NCI-H2107 treated with DMSO at 0.1 percent for 48 hours (cell line): ENCODE measurements around the gene ZNF783.

Source experiments
- DNase-seq: peaks from one replicate; lab custom pipeline; 2025; ENCODE audit not compliant: unreplicated experiment; lab: John Stamatoyannopoulos, UW

ZNF783 gene

GRCh38 chr7:149280661-149281507, 18.9 kb downstream of the ZNF783 start:
- DNase-seq: no peak

DNA sequence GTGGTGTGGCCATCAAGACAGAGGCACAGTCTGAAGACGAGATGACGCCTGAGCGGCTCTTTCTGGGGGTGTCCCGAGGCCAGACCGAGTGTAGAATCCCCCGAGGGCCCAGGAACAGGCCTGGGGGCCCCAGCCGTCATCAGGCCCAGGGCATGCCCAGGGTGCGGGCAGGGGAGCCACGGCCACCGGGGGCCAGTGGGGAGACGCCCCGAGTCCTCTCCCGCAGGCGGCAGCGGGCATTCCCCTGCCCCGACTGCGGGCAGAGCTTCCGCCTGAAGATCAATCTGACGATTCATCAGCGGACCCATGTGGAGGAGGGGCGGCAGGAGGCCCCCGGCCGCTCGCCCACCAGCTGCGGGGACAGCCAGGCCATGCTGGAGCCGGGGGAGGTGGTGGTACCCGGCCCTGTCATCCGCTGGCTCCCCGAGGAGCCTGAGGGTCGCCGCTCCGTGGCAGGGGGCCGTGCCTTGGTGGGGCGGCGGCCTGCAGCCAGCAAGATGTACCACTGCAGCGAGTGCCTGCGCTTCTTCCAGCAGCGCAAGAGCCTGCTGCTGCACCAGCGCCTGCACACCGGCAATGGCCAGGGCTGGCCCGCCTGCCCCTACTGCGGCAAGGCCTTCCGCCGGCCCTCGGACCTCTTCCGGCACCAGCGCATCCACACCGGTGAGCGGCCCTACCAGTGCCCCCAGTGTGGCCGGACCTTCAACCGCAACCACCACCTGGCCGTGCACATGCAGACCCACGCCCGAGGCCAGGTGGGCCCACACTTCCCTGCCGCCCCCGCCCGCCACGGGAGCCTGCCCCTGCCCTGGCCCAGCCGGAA, 19.7 kb downstream of the ZNF783 start:
- no peak for DNase-seq

DNA sequence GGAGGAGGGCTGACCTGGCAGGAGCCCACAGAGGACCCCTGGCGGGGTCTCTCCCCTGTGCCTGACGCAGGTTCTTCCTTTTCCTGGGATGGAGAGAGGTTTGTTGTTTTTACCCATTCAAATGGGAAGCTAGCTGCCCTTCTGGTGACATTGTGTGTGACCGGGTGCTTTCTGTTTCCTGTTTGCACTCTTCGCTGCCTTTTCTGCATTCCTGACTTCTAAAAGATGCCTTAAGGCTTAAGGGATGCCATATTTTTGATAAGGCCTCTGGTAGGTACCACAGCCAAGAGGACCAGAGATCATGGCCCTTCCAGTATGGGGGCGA, 20.3 kb downstream of the ZNF783 start:
- DNase-seq: no peak

DNA sequence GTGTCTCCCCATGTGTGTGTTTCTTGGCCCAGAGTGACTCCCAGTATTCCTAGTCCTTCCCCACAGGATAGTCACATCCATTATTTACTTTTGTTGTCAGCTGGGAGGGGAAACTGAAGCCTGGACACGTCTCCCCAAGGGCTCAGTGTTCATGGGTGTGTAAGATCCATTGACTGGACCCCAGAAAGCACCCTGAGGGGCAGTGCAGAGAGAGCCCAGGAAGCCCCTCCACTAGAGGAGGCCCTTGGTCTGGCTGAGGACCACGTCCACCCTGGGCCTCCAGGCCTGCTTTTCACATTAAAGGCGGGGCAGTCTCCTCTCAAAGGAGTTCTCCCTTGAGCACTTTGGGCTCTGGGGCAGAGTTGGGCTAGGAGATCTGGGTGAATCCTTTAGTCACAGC, 21.3 kb downstream of the ZNF783 start:
- no peak for DNase-seq

DNA sequence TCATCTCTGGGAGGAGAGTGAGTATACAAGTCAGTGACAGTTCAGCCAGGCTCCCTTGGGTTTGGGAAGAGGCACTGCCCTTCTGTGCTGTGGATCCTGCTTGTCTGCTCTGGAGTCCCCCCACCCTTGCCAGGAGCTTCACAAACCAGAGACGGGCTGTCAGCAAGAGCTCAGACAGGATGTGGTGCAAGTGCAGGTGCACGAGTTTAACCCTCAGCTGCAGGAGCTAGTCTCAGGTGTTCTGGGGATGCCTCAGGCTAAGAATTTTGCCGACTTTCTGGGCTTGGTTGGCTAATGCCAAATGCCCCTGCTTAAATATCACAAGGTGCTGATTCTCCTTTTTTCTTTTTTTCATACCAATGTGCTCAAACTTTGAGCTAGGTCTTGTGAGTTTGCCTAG, 22.3 kb downstream of the ZNF783 start:
- peak; percentile 55 for DNase-seq

DNA sequence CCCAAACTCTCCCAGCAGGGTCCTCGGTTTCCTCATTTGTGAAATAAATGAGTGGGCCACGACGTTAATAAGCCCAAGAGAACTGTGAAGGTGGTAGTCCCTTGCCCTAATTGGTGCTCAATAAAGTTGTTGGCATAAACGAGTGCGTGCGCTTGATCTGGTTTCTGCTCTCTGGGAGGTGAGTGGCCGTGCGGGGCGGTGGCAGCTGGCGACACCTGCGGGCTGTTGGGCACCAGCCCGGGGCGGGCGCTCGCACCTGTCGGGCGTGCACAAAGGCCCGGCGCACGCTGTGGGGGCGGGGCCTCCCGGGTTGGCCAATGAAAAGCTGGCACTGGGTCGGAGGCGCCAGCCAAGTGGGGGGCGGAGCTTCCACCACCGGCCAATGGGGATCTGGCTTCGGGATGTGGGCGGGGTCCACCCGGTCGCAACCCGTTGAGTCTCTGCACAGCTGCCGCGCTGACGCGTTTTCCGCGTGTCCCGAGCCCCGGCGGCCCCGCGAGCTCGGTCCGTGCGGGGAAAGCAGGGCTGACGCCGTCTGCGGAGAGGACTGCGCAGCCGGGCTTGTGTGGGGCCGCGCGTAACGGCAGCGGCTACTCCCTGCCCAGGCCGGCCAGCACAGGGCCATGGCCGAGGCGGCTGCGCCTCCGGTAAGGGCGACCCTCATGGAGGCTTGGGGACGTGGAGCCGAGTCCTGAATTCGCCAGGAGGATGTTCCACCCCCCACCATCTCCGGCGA, 23.0 kb downstream of the ZNF783 start:
- peak; percentile 93 for DNase-seq

- no peak for DNase-seq
Observed at GRCh38 chr7:149285603-149286002, 23.6 kb downstream of the ZNF783 start.

- DNase-seq: no peak
Observed at GRCh38 chr7:149286811-149287400, 24.9 kb downstream of the ZNF783 start.

DNA sequence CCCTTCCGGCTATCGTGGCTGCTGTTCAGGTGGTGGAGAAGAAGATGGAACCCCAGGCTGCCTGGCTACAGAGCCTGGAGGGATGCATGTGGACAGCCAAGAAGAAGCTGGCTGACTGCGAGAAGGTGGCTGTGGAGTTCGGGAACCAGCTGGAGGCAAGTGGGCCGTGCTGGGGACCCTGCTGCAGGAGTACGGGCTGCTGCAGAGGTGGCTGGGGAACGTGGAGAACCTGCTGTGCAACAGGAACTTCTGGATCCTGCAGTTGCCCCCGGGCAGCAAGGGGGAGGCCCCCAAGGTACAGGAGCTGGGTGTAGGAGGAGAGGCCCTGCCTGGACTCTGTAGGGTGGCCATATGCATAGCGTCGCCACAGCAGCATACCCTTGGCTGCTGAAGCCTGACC, 25.6 kb downstream of the ZNF783 start:
- no peak for DNase-seq

DNA sequence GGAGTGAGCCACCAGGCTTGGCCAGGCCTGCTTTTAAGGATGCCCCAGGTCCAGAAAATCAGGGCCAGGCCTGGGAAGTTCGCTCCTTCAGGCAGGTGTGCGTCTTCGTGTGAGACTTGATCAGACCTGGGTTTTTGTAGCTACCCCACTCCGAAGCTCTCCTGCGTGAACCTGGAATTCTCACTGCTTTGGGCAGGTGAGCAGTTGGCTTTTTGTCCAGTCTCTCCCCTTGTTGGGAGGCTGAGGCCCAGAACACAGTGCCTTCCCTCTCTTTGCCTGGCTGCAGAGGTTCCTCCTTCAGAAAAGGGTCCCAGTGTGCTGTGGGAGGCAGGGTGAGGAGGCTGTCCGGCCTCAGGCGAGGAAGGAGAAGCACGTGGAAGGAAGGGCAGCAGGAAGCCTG, 27.3 kb downstream of the ZNF783 start:
- DNase-seq: no peak

- DNase-seq: no peak
Observed at GRCh38 chr7:149289856-149290255, 27.9 kb downstream of the ZNF783 start.

DNA sequence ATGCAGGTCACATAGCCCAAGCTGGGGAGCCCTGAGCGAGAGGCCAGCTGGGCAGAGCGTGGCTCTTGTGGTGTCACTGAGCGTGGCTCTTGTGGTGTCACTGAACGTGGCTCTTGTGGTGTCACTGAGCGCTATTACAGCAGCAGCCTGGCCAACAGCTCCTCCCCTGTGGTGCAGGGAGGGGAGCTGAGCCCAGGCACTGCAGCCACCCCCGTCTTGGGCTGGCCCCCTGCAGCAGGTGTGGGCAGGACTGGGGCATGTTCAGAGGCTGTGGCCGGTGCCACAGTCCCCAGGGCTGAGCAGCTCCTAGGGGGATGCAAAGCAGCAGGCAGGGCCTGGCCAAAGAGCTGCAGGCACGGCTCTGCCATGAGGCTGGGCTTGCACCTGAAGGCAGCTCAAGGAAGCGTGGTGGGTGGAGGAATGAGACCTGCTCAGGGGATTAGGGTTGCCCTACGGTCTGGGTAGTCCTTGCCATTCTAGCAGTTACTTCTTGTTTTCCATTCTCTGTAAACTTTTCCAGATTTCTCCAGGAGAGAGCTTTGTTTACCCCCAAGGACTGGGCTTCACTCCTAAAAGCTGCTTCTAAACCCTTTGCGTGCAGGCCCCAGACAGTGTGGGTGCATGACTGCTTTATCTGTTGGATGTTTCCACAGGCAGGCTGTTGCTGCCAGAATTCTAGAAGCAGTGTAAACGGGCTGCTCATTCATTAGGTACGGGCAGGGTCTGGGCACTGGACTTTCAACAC, 29.2 kb downstream of the ZNF783 start:
- DNase-seq: no peak

- no peak for DNase-seq
Observed at GRCh38 chr7:149291781-149292461, 29.9 kb downstream of the ZNF783 start.

DNA sequence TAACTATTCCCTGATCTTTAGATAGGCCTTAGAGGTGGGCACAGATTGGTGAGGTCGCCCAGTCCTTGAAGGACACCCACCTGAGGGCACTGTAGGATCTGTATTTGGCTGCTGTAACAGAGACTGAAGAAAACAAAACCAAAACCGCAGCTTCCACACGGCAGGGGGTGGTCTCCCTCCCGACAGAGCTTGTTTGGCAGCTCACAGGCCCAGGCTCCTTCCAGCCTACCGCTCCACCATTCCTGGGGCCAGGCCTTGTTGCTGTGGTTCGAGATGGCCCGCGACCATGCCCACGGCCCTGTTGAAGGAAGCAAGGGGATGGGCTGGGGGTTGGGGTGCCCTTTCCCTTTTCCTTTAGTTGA, 30.4 kb downstream of the ZNF783 start:
- no peak for DNase-seq

- no peak for DNase-seq
Observed at GRCh38 chr7:149293338-149293737, 31.3 kb downstream of the ZNF783 start.

GRCh38 chr7:149293946-149294633, 32.1 kb downstream of the ZNF783 start:
- no peak for DNase-seq

DNA sequence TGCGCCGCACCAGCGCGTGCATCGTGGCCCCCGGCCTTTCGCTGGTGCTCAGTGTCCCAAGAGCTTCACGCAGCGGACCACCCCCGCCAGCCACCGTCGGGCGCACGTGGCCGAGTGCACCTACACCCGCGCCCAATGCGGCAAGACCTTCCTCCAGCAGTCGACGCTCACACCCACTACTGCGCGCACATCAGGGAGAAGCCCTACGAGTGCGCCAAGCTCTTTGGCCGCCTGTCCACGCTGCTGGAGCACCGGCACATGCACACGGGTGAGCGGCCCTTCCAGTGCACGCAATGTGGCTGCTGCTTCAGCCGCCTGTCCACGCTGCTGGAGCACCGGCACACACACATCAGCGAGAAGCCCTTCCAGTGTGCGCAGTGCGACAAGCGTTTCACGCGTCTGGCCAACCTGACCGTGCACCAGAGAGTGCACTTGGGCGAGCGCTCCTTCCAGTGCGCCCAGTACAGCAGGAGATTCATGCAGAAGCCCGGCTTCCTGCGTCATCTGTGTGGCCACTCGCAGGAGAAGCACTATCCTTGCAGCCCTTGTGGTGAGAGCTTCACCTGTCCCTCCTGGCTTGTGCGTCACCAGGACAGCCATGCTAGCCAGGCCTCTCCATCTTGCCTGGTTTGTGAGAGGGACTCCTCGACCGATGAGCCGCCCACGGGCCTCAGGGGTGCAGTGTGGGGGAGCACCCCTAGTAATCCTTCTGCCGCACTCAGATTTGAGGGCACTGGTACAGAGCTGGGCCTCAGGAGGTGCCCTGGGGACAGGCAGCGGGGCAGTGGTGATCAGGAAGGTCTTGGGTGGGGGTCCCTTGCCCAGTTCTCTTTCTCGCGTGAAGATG, 32.9 kb downstream of the ZNF783 start:
- DNase-seq: no peak

- no peak for DNase-seq
Observed at GRCh38 chr7:149295481-149295850, 33.5 kb downstream of the ZNF783 start.

- DNase-seq: no peak
Observed at GRCh38 chr7:149296368-149296767, 34.4 kb downstream of the ZNF783 start.
